GM19397 (cell line): ENCODE measurements around the gene RANBP3L.
"Not testable (repeated sequence)": the region's sequence is repeated elsewhere in the genome, so short reads cannot be mapped to it uniquely, and the experiment has no call there.

ENCODE experiments used
- ATAC-seq: cut with Tn5 transposase; IDR thresholded peaks from one replicate; pipeline ENCODE4 v1.9.1; 2021; ENCODE audit warnings: mild to moderate bottlenecking, moderate library complexity; ENCODE audit not compliant: unreplicated experiment

Gene RANBP3L

GRCh38 chr5:36209664-36210063, 92.0 kb downstream of the RANBP3L start:
- no peak for ATAC-seq

DNA sequence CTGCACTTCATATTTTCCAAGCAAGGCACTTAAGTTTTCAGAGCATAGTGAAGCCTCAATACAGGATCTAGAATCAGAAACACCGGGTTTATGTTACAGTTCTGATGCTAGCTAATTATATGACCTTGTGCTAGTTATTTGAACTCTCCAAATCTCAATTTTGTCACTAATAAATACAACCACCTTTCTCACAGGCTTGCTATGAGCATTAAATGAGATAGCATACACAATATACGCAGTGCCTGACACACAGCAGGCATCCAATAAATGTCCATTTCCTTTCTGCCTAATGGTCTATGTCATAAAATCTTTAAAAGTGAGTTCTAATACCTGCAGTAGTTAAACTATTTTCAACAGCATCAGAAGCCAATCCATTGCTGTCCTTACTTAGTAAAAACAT, 92.9 kb downstream of the RANBP3L start:
- ATAC-seq = no peak

DNA sequence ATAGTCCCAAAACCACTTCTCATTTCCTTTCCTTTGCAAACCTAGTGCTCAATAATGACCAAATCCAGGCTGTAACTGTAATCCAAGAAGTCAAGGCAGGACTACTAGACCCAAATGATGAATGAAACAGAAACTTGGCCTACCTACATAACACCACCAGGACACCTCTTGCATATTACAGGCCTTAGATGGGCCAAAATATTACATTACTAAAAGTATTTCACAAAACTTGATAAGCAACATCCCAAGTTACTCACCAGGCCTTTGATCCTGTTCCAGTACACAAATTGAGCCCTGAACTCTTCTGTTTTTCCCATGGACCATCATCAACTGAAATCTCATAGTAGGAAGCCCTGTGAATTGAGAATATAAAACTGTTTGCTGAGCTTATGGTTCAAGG, 94.8 kb downstream of the RANBP3L start:
- ATAC-seq = no peak

DNA sequence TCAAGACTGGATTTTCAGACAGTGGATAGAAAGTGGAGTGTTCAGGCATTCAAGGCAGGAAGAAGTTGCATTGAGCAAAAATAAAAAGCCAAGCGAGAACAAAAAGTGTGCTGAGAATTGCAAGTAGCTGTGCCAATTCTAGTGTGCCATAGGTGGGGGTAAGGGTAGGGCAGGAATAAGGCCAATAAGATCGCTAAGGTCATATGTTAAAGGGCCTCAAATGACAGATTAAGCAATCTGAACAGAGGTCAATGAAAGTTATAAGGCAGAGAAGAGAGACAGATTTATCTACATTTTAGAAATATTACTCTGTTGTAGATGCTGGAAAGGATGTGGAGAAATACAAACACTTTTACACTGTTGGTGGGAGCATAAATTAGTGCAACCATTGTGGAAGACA, 96.4 kb downstream of the RANBP3L start:
- ATAC-seq = no peak

- ATAC-seq = no peak
These were observed 99.2 kb downstream of the RANBP3L start for GRCh38 chr5:36202521-36202961.

DNA sequence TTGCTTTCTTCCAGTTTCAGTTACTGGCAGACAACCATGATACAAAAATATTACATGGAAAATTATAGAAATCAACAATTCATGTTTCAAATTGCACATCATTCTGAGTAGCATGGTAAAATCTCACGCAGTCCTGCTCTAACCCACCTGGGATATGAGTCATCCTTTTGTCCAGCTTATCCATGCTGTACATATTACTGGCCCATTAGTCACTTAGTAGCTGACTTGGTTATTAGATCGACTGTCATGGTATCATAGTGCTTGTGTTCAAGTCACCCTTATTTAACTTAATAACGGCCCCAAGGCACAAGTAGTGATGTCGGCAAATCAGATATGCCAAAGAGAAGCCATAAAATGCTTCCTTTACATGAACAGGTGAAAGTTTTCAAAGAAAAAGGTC, 101.2 kb downstream of the RANBP3L start:
- ATAC-seq = no peak

DNA sequence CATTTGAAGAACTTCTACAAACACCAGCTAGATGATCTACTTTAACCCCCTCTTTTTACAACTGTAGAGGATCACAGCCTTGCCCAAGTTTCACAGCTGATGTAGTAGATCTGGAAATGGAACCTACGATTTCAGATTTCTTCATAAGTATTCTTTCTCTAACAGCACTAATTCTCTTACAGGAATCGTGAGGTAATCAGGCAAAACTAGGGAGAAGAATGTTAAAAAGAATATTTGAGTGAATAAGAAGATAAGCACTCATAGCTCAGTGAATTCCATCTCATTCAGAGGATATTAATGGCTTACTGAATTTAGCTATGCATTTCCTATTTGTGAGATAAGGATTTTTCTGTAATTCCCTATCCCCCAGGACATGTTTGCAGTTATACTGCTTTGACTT, 102.1 kb downstream of the RANBP3L start:
- ATAC-seq = no peak

- not testable (repeated sequence) for ATAC-seq
These were observed 102.9 kb downstream of the RANBP3L start for GRCh38 chr5:36198783-36199182.
